ENCODE measurements around the gene CCR8. TPM values are rescaled to one million over a fixed set of nuclear protein-coding genes. Genes with fewer than 3 reads are reported as not detected.
A peak's percentile ranks its signal among the peaks of the same experiment; 100 is the strongest.

CCR8 gene
- total RNA-seq, 2 experiments from 2014 or later, result 1.3 to 2.1 TPM

- DNase-seq (peak; percentile 28 to 82 (median 50)), ATAC-seq (ENCODE audit: poor library complexity) (peak; percentile 85)
- Histone ChIP-seq H3K27ac (ENCODE audit: low read depth in 1 of 2, low read length in 2 of 2) (no peak overlapping the region), H3K36me3 (ENCODE audit: insufficient read depth, low read length) (no peaks in the 10 kb centered on the region), H3K4me1 (ENCODE audit: insufficient read depth, low read length) (peaks cover 13% of the 10 kb centered on the region), H3K4me3 (ENCODE audit: low read length) (no peak overlapping the region), H3K27me3 (ENCODE audit: control insufficient read depth in 1 of 2, insufficient read depth in 2 of 2, low read length in 2 of 2) (no peaks in the 10 kb centered on the region), H3K9me3 (ENCODE audit: control insufficient read depth in 1 of 2, insufficient read depth in 1 of 2, low read length in 2 of 2) (no peaks in the 10 kb centered on the region)
- ChIA-PET POLR2A (interaction anchor here (1.1 kb wide), 1 partner anchor 29 kb away, joined by 3 read pairs; no protein-coding TSS in a partner anchor), CTCF (interaction anchor here (0.5 to 1.8 kb wide), 11 partner anchors 14 to 252 kb away, joined by 3 to 12 read pairs (median 4); partner anchors contain the start of gene RPSA)
- Mint-ChIP-seq H3K27me3 (no peaks in the 10 kb centered on the region), H3K4me1 (ENCODE audit: low read depth) (peaks cover 15% of the 10 kb centered on the region), H3K36me3 (ENCODE audit: low read depth) (peaks cover under 1% of the 10 kb centered on the region), H3K27ac (no peak overlapping the region), H3K9me3 (no peaks in the 10 kb centered on the region), H3K4me3 (peak overlapping the region; percentile 26)
- intact Hi-C loops (cut with DNase I, micrococcal nuclease), result loop anchor here (2.0 to 5.0 kb wide), 5 partner anchors 85 to 276 kb away; no protein-coding TSS in a partner anchor
- TF ChIP-seq CTCF (IDR thresholded peaks at IDR 0.05), result peak; percentile 82
Measured at GRCh38 chr3:39378088-39378487, 48.6 kb downstream of the CCR8 start.

GRCh38 chr3:39378957-39379777, 49.7 kb downstream of the CCR8 start:
- Histone ChIP-seq H3K4me1 (ENCODE audit: insufficient read depth, low read length) (peaks cover 23% of the 10 kb centered on the region), H3K4me3 (ENCODE audit: low read length) (no peak overlapping the region), H3K36me3 (ENCODE audit: insufficient read depth, low read length) (no peaks in the 10 kb centered on the region), H3K27ac (ENCODE audit: low read depth in 1 of 2, low read length in 2 of 2) (no peak overlapping the region), H3K27me3 (ENCODE audit: control insufficient read depth in 1 of 2, insufficient read depth in 2 of 2, low read length in 2 of 2) (no peaks in the 10 kb centered on the region), H3K9me3 (ENCODE audit: control insufficient read depth in 1 of 2, insufficient read depth in 1 of 2, low read length in 2 of 2) (no peaks in the 10 kb centered on the region)
- ATAC-seq (ENCODE audit: poor library complexity) (no peak), DNase-seq (no peak)
- intact Hi-C loops (cut with DNase I, micrococcal nuclease), result loop anchor here (2.0 to 5.0 kb wide), 5 partner anchors 86 to 277 kb away; no protein-coding TSS in a partner anchor
- peaks cover 8% of the 10 kb centered on the region for H3K36me3 Mint-ChIP-seq (ENCODE audit: low read depth)
- H3K9me3 Mint-ChIP-seq, result no peaks in the 10 kb centered on the region
- ChIA-PET POLR2A (no interaction called here), CTCF (interaction anchor here (0.8 to 1.8 kb wide), 3 partner anchors 15 to 87 kb away, joined by 4 to 8 read pairs (median 4); no protein-coding TSS in a partner anchor)
- no peak overlapping the region for H3K27ac Mint-ChIP-seq
- H3K4me3 Mint-ChIP-seq, result no peak overlapping the region
- no peaks in the 10 kb centered on the region for H3K27me3 Mint-ChIP-seq
- no peak for TF ChIP-seq CTCF (IDR thresholded peaks at IDR 0.05)
- H3K4me1 Mint-ChIP-seq (ENCODE audit: low read depth), result peaks cover 22% of the 10 kb centered on the region

GRCh38 chr3:39379778-39380155, 50.3 kb downstream of the CCR8 start:
- peaks cover 29% of the 10 kb centered on the region for H3K4me1 ChIP-seq (ENCODE audit: insufficient read depth, low read length)
- ChIA-PET POLR2A (no interaction called here), CTCF (no interaction called here)
- H3K36me3 ChIP-seq (ENCODE audit: insufficient read depth, low read length), result no peaks in the 10 kb centered on the region
- no peaks in the 10 kb centered on the region for H3K27me3 Mint-ChIP-seq
- no peak overlapping the region for H3K27ac ChIP-seq (ENCODE audit: low read depth in 1 of 2, low read length in 2 of 2)
- peaks cover 11% of the 10 kb centered on the region for H3K36me3 Mint-ChIP-seq (ENCODE audit: low read depth)
- intact Hi-C loops (cut with DNase I, micrococcal nuclease), result loop anchor here (2.0 to 10.0 kb wide), 11 partner anchors 38 to 1375 kb away; partner anchors contain the start of genes GORASP1 (in 1 of the 2), RPL14 (in 1 of the 2), SCN11A (in 1 of the 2) and TTC21A (in 1 of the 2)
- no peak overlapping the region for H3K4me3 ChIP-seq (ENCODE audit: low read length)
- DNase-seq (no peak), ATAC-seq (ENCODE audit: poor library complexity) (no peak)
- no peaks in the 10 kb centered on the region for H3K27me3 ChIP-seq (ENCODE audit: control insufficient read depth in 1 of 2, insufficient read depth in 2 of 2, low read length in 2 of 2)
- H3K9me3 Mint-ChIP-seq, result no peaks in the 10 kb centered on the region
- no peak for TF ChIP-seq CTCF (IDR thresholded peaks at IDR 0.05)
- H3K4me3 Mint-ChIP-seq, result no peak overlapping the region
- H3K27ac Mint-ChIP-seq, result no peak overlapping the region
- H3K4me1 Mint-ChIP-seq (ENCODE audit: low read depth), result peaks cover 26% of the 10 kb centered on the region
- no peaks in the 10 kb centered on the region for H3K9me3 ChIP-seq (ENCODE audit: control insufficient read depth in 1 of 2, insufficient read depth in 1 of 2, low read length in 2 of 2)

Measured in CD4-positive, alpha-beta T cell (primary cell).